Suprapubic skin (tissue), 4 donors: ENCODE measurements around the gene ACACB.

Experiments
- EP300 ChIP-seq: sonication (generic); formaldehyde crosslinking; IDR thresholded peaks from one replicate; pipeline ENCODE4 v1.6.1; 2017; ENCODE audit warnings: antibody characterized with exemption
- POLR2A ChIP-seq, 2 donors: fragments of 450-650 bp; IDR thresholded peaks; one replicate each; pipeline ENCODE4 v1.6.1; 2017; ENCODE audit warnings: antibody characterized with exemption in 2 of 2, mild to moderate bottlenecking in 2 of 2, moderate library complexity in 2 of 2
- POLR2AphosphoS5 ChIP-seq, 3 donors: sonication (generic); formaldehyde crosslinking; IDR thresholded peaks; one replicate each; pipeline ENCODE4 v1.6.1; 2017; ENCODE audit warnings: antibody characterized with exemption in 3 of 3
- TF ChIP-seq, protein P1 (sequence below), 2 donors: fragments of 200-600 bp in 1 of 2; fragments of 450-650 bp in 1 of 2; sonication (generic) in 1 of 2; IDR thresholded peaks; one replicate each; pipeline ENCODE4 v1.5.1; 2016 to 2019; ENCODE audit warnings: antibody characterized with exemption in 2 of 2, mild to moderate bottlenecking in 1 of 2, moderate library complexity in 1 of 2

DNA sequence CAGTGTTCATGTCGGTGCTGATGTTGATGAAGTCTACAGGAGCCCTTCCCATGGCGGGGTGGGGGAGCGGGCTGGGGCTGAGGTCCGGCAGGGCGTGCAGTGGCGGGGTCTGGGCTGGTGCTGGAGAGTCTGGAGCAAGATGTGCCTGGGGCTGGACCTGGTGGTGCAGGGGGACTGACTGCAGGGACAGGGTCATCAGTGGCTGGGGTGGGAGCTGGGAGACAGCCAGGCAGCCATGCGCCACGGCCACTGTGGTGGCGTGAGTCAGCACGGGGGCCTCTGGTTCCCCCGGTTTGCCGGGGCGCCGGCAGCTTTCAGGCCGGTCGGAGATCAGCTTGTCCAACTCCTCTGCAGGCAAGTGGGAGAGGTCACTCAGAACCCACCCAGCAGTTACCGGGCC is 165.1 kb downstream of the ACACB start:
- TF ChIP-seq, protein P1, sequence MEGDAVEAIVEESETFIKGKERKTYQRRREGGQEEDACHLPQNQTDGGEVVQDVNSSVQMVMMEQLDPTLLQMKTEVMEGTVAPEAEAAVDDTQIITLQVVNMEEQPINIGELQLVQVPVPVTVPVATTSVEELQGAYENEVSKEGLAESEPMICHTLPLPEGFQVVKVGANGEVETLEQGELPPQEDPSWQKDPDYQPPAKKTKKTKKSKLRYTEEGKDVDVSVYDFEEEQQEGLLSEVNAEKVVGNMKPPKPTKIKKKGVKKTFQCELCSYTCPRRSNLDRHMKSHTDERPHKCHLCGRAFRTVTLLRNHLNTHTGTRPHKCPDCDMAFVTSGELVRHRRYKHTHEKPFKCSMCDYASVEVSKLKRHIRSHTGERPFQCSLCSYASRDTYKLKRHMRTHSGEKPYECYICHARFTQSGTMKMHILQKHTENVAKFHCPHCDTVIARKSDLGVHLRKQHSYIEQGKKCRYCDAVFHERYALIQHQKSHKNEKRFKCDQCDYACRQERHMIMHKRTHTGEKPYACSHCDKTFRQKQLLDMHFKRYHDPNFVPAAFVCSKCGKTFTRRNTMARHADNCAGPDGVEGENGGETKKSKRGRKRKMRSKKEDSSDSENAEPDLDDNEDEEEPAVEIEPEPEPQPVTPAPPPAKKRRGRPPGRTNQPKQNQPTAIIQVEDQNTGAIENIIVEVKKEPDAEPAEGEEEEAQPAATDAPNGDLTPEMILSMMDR (IDR thresholded peaks at IDR 0.05): no peak
- no peak for TF ChIP-seq POLR2AphosphoS5 (IDR thresholded peaks at IDR 0.05)
- TF ChIP-seq POLR2A (IDR thresholded peaks at IDR 0.05): no peak
- no peak for TF ChIP-seq EP300
